HepG2 (cell line): ENCODE data around the gene PPIL6. TPM values are rescaled to one million over a fixed set of nuclear protein-coding genes. Genes with fewer than 3 reads are reported as not detected.

Experiments used
- ATAC-seq: fragments of 200-7000 bp; cut with Tn5 transposase; 3 replicates; pipeline ENCODE4 v1.9.1; 2020; ENCODE audit warnings: mild to moderate bottlenecking, moderate library complexity
- BruUV-seq: library from RNA; stranded (reverse); fragments of 400-500 nt; replicated peaks from 2 replicates; lab custom pipeline; 2021; lab: Mats Ljungman, UMichigan
- CTCF ChIA-PET: fragments of 300-600 bp; formaldehyde crosslinking; extraction: SDS; loops from one replicate; lab custom pipeline; 2021; ENCODE audit warnings: low total read pairs, inconsistent platforms, low intra/inter-chr PET ratio; lab: Yijun Ruan, JAX
- POLR2A ChIA-PET: fragments of 350-600 bp; sonication (Branson Sonifier 250); formaldehyde crosslinking; loops from one replicate; lab custom pipeline; 2020; ENCODE audit warnings: antibody characterized with exemption, inconsistent platforms; lab: Yijun Ruan, JAX
- DNase-seq: peaks from one replicate; pipeline ENCODE4 v3.0.0-alpha.2; 2015; ENCODE audit warnings: low spot score
- FAIRE-seq: peaks from 3 replicates; lab custom pipeline; 2011; peaks lifted over from hg19 to GRCh38; lab: Jason Lieb, UNC
- H2AFZ ChIP-seq: one replicate; pipeline ENCODE4 v1.6.1; 2011; ENCODE audit warnings: low read length, inconsistent platforms
- H3K27ac ChIP-seq: fragments of 300-600 bp; 3 replicates; pipeline ENCODE4 v1.8.0; 2011; ENCODE audit warnings: mixed run types, mild to moderate bottlenecking, mixed read lengths, low read length, inconsistent platforms; ENCODE audit not compliant: insufficient read depth; ENCODE audit errors: extremely low read length
- H3K27me3 ChIP-seq, 2 experiments: fragments of 200-600 bp in 1 of 2; 2 replicates in 1 of 2; 3 replicates in 1 of 2; pipeline versions ENCODE4 v1.6.0 to v1.8.0; 2011; ENCODE audit warnings: low read length in 2 of 2, mild to moderate bottlenecking in 2 of 2, moderate library complexity in 2 of 2, inconsistent platforms in 1 of 2; ENCODE audit not compliant: insufficient read depth in 2 of 2, control insufficient read depth in 1 of 2
- H3K36me3 ChIP-seq, 2 experiments: fragments of 200-600 bp in 1 of 2; replicated peaks in 1 of 2; 2 replicates in 1 of 2; 3 replicates in 1 of 2; pipeline versions ENCODE4 v1.5.1 to v1.8.0; 2011; ENCODE audit warnings: low read length in 2 of 2, inconsistent platforms in 1 of 2; ENCODE audit not compliant: insufficient read depth in 2 of 2, control insufficient read depth in 1 of 2
- H3K4me1 ChIP-seq: 2 replicates; pipeline ENCODE4 v1.5.1; 2012; ENCODE audit warnings: low read length, inconsistent platforms; ENCODE audit not compliant: insufficient read depth
- H3K4me2 ChIP-seq: 2 replicates; pipeline ENCODE4 v1.6.0; 2011; ENCODE audit warnings: low read depth, low read length, inconsistent platforms
- H3K4me3 ChIP-seq, 3 experiments: fragments of 200-600 bp in 1 of 3; sonication (generic), shearing (Covaris generic) in 1 of 3; replicated peaks in 1 of 3; 2 replicates each; pipeline ENCODE4 v1.5.1; 2011 to 2016; ENCODE audit warnings: low read length in 3 of 3, inconsistent platforms in 2 of 3, low read depth in 2 of 3, mild to moderate bottlenecking in 2 of 3, control low read depth in 1 of 3, mixed read lengths in 1 of 3; ENCODE audit not compliant: insufficient read depth in 1 of 3
- H3K79me2 ChIP-seq: one replicate; pipeline ENCODE4 v1.6.1; 2011; ENCODE audit warnings: low read length, inconsistent platforms; ENCODE audit not compliant: insufficient read depth
- H3K9ac ChIP-seq: 2 replicates; pipeline ENCODE4 v1.6.0; 2011; ENCODE audit warnings: mild to moderate bottlenecking, low read depth, low read length, inconsistent platforms; ENCODE audit not compliant: insufficient read depth
- H3K9me3 ChIP-seq: 2 replicates; pipeline ENCODE4 v1.5.1; 2012; ENCODE audit warnings: mild to moderate bottlenecking, low read length
- H4K20me1 ChIP-seq: 2 replicates; pipeline ENCODE4 v1.6.0; 2011; ENCODE audit warnings: inconsistent platforms, mild to moderate bottlenecking, low read length, moderate library complexity; ENCODE audit not compliant: insufficient read depth
- ARNT2 ChIP-seq: sonication (generic); formaldehyde crosslinking; IDR thresholded peaks from 2 replicates; pipeline ENCODE4 v1.8.0; 2022; ENCODE audit warnings: mild to moderate bottlenecking, low read depth, missing genetic modification reagents, moderate library complexity
- HOXA9 ChIP-seq: sonication (generic); formaldehyde crosslinking; IDR thresholded peaks from 2 replicates; pipeline ENCODE4 v1.8.1; 2022; ENCODE audit warnings: missing genetic modification reagents, mild to moderate bottlenecking, moderate library complexity, borderline replicate concordance
- JUN ChIP-seq: sonication (generic); formaldehyde crosslinking; IDR thresholded peaks from 2 replicates; pipeline ENCODE4 v1.4.0; 2020; ENCODE audit warnings: mild to moderate bottlenecking, missing genetic modification reagents
- KDM5A ChIP-seq: fragments of 200-600 bp; sonication (generic); IDR thresholded peaks from 2 replicates; pipeline ENCODE4 v1.7.0; 2018; ENCODE audit warnings: antibody characterized with exemption, mild to moderate bottlenecking, low read length, borderline replicate concordance
- NCOA5 ChIP-seq: sonication (generic); formaldehyde crosslinking; IDR thresholded peaks from 2 replicates; pipeline ENCODE4 v1.4.0; 2020; ENCODE audit warnings: missing genetic modification reagents
- NFE2 ChIP-seq: sonication (generic); formaldehyde crosslinking; IDR thresholded peaks from 2 replicates; pipeline ENCODE4 v1.4.0; 2020; ENCODE audit warnings: missing genetic modification reagents
- PHB2 ChIP-seq: fragments of 450-650 bp; IDR thresholded peaks from 2 replicates; pipeline ENCODE4 v1.6.1; 2018; ENCODE audit not compliant: partially characterized antibody
- PPARG ChIP-seq: conservative IDR thresholded peaks from 2 replicates; pipeline ENCODE4 v1.6.1; 2016; ENCODE audit warnings: missing biosample characterization, missing genetic modification reagents
- PTBP1 ChIP-seq: fragments of 200-400 bp; formaldehyde crosslinking; IDR thresholded peaks from 2 replicates; pipeline ENCODE4 v1.6.1; 2018; ENCODE audit warnings: low read length, low read depth; ENCODE audit not compliant: poor library complexity, severe bottlenecking
- SP2 ChIP-seq: sonication (generic); formaldehyde crosslinking; IDR thresholded peaks from 2 replicates; pipeline ENCODE4 v1.5.1; 2020; ENCODE audit warnings: mild to moderate bottlenecking, missing genetic modification reagents
- TBX2 ChIP-seq: sonication (generic); formaldehyde crosslinking; IDR thresholded peaks from 2 replicates; pipeline ENCODE4 v1.5.0; 2020; ENCODE audit warnings: missing genetic modification reagents, mild to moderate bottlenecking, borderline replicate concordance
- TRIM24 ChIP-seq: sonication (generic); formaldehyde crosslinking; IDR thresholded peaks from 2 replicates; pipeline ENCODE4 v1.8.0; 2022; ENCODE audit warnings: mild to moderate bottlenecking, missing genetic modification reagents
- ZFY ChIP-seq: sonication (generic); formaldehyde crosslinking; IDR thresholded peaks from 2 replicates; pipeline ENCODE4 v1.4.0; 2020; ENCODE audit warnings: missing genetic modification reagents
- ZGPAT ChIP-seq: IDR thresholded peaks from 2 replicates; pipeline ENCODE4 v1.6.1; 2016; ENCODE audit warnings: mild to moderate bottlenecking
- ZNF296 ChIP-seq: sonication (generic); formaldehyde crosslinking; conservative IDR thresholded peaks from 2 replicates; pipeline ENCODE4 v1.5.0; 2020; ENCODE audit warnings: mild to moderate bottlenecking, missing genetic modification reagents
- ZNF33B ChIP-seq: sonication (generic); formaldehyde crosslinking; IDR thresholded peaks from 2 replicates; pipeline ENCODE4 v1.5.1; 2020; ENCODE audit warnings: mild to moderate bottlenecking, missing genetic modification reagents
- ZNF572 ChIP-seq: sonication (generic); formaldehyde crosslinking; IDR thresholded peaks from 2 replicates; pipeline ENCODE4 v1.5.1; 2020; ENCODE audit warnings: mild to moderate bottlenecking, missing genetic modification reagents
- WGBS: methylation state at CpG from one replicate; pipeline ENCODE4 v1.1.6; 2017; ENCODE audit warnings: low lambda C conversion rate; 5-methylcytosine and 5-hydroxymethylcytosine counted together
- in situ Hi-C: cut with HindIII; loops from 2 replicates; pipeline ENCODE4 v1.10.0; 2017; ENCODE audit warnings: low pct_unique_long_range_greater_than_20kb; ENCODE audit not compliant: extremely low pct_ligation_motif_present
- intact Hi-C: fragments of 100-400 bp; cut with micrococcal nuclease; formaldehyde crosslinking; loops from one replicate; pipeline ENCODE4 v1.10.0; 2022; ENCODE audit not compliant: unreplicated experiment
- polyA plus RNA-seq, 8 experiments: library from polyadenylated mRNA; depleted of rRNA in 3 of 8; stranded (reverse) in 7 of 8; unstranded in 1 of 8; fragments of >200 nt; fragmentation: Illumina TruSeq in 4 of 8; extraction: Trizol in 4 of 8; gene quantifications; 2 replicates each; pipeline versions ENCODE4 v1.2.1 to v1.2.3, GENCODE V29; 2011 to 2016; ENCODE audit warnings: low read depth in 4 of 8, missing spikeins in 1 of 8, mixed read lengths in 1 of 8; ENCODE audit not compliant: insufficient read depth in 1 of 8
- total RNA-seq, 5 experiments: library from RNA; depleted of rRNA; stranded (reverse); fragments of >200 nt; fragmentation: Illumina TruSeq; extraction: Trizol; gene quantifications; 2 replicates each; pipeline ENCODE4 v1.2.3, GENCODE V29; 2016; ENCODE audit warnings: low read depth in 1 of 5
- TF ChIP-seq, protein P1 (sequence below): sonication (generic); formaldehyde crosslinking; IDR thresholded peaks from 2 replicates; pipeline ENCODE4 v1.4.0; 2020; ENCODE audit warnings: missing genetic modification reagents

The PPIL6 gene
- total and polyA plus RNA-seq, 2 of the 13 experiments (the other 11 are each of a cell fraction or from before 2014, with no cell fraction given) = 0.22 to 0.46 TPM

DNA sequence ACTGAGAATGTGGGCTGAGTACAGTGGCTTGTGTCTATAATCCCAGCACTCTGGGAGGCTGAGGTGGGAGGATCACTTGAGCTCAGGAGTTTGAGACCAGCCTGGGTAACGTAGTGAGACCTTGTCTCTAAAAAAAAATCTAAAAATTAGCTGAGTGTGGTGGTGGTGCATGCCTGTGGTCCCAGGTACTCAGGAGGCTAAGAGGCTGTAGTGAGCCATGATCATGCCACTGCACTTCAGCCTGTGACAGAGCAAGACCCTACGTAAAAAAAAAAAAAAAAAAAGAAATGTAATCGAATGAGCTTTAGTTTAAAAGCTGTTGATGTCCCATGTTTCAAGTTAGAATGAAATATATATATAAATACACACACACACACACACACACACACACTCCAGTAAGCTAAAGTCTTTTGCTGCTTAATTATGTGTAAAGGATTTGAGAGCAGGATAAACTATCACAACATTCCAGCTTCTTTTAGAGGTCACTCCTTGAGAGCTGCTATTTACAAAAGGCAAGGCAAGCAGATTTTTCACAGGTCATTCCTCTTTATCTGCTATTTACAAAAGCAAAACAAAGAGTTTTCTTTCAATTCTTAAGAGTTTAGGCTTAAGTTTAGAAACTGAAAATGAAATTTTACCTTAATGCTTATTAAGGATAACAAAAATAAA lies 19.9 kb upstream of the PPIL6 start:
- no peak for ATAC-seq
- CTCF ChIA-PET = no interaction called here
- 88% methylated on average over 3 of the region's 3 CpGs for WGBS
- Histone ChIP-seq H3K4me3 (no peak overlapping the region), H3K9ac (no peak overlapping the region), H3K4me1 (peaks cover 13% of the 10 kb centered on the region), H3K36me3 (peaks cover 2 to 18% of the 10 kb centered on the region in 2 experiments; a peak in 3 of 5 replicates), H3K27me3 (no peaks in the 10 kb centered on the region), H3K4me2 (no peak overlapping the region), H3K79me2 (no peaks in the 10 kb centered on the region), H2AFZ (no peak overlapping the region), H3K9me3 (no peaks in the 10 kb centered on the region), H3K27ac (no peak overlapping the region), H4K20me1 (no peaks in the 10 kb centered on the region)
- intact Hi-C loops (no loop called here), in situ Hi-C loops (no loop called here)
- no TSS peak for BruUV-seq
- POLR2A ChIA-PET = interaction anchor here (0.6 to 0.8 kb wide), 2 partner anchors 11 to 19 kb away, joined by 3 read pairs; no protein-coding TSS in a partner anchor
- DNase-seq = no peak
- FAIRE-seq = no peak
- no peak for TF ChIP-seq ZFY (CRISPR knock-in tag)
- TF ChIP-seq TBX2 (CRISPR knock-in tag) = no peak
- TF ChIP-seq NCOA5 = no peak
- no peak for TF ChIP-seq NFE2 (CRISPR knock-in tag)
- no peak for TF ChIP-seq HOXA9 (CRISPR knock-in tag)
- TF ChIP-seq ZNF296 = no peak
- no peak for TF ChIP-seq PHB2
- TF ChIP-seq KDM5A = no peak
- TF ChIP-seq PPARG (CRISPR knock-in tag) = no peak
- TF ChIP-seq ZGPAT (CRISPR knock-in tag) = no peak
- no peak for TF ChIP-seq PTBP1
- TF ChIP-seq, protein P1, sequence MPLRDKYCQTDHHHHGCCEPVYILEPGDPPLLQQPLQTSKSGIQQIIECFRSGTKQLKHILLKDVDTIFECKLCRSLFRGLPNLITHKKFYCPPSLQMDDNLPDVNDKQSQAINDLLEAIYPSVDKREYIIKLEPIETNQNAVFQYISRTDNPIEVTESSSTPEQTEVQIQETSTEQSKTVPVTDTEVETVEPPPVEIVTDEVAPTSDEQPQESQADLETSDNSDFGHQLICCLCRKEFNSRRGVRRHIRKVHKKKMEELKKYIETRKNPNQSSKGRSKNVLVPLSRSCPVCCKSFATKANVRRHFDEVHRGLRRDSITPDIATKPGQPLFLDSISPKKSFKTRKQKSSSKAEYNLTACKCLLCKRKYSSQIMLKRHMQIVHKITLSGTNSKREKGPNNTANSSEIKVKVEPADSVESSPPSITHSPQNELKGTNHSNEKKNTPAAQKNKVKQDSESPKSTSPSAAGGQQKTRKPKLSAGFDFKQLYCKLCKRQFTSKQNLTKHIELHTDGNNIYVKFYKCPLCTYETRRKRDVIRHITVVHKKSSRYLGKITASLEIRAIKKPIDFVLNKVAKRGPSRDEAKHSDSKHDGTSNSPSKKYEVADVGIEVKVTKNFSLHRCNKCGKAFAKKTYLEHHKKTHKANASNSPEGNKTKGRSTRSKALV = no peak
- no peak for TF ChIP-seq ZNF33B (CRISPR knock-in tag)
- TF ChIP-seq SP2 (CRISPR knock-in tag) = no peak
- no peak for TF ChIP-seq ARNT2 (CRISPR knock-in tag)
- TF ChIP-seq ZNF572 (CRISPR knock-in tag) = no peak
- no peak for TF ChIP-seq JUN (CRISPR knock-in tag)
- TF ChIP-seq TRIM24 (CRISPR knock-in tag) = no peak
